GM23248 (cell line): ENCODE data around the gene NUDCD3. TPM values are rescaled to one million over a fixed set of nuclear protein-coding genes. Genes with fewer than 3 reads are reported as not detected.

Experiments used
- DNase-seq: peaks from one replicate; pipeline ENCODE4 v3.0.0-alpha.2; 2015
- H2AFZ ChIP-seq: fragments of 200-600 bp; sonication (generic); 2 replicates; pipeline ENCODE4 v1.6.1; 2016; ENCODE audit warnings: antibody characterized with exemption
- H3F3A ChIP-seq: fragments of 200-600 bp; sonication (generic); 2 replicates; pipeline ENCODE4 v1.6.1; 2016; ENCODE audit warnings: mild to moderate bottlenecking, antibody characterized with exemption, mixed run types; ENCODE audit not compliant: insufficient read depth
- H3K27ac ChIP-seq: fragments of 200-600 bp; sonication (generic); 2 replicates; pipeline ENCODE4 v1.5.1; 2016; ENCODE audit warnings: mild to moderate bottlenecking
- H3K27me3 ChIP-seq: fragments of 200-600 bp; sonication (generic); replicated peaks from 2 replicates; pipeline ENCODE4 v1.6.1; 2016; ENCODE audit warnings: mild to moderate bottlenecking; ENCODE audit not compliant: insufficient read depth
- H3K36me3 ChIP-seq: fragments of 200-600 bp; sonication (generic); 2 replicates; pipeline ENCODE4 v1.6.1; 2016; ENCODE audit warnings: low read depth, mild to moderate bottlenecking
- H3K4me1 ChIP-seq: fragments of 200-600 bp; sonication (generic); 2 replicates; pipeline ENCODE4 v1.6.1; 2016; ENCODE audit warnings: mild to moderate bottlenecking; ENCODE audit not compliant: insufficient read depth
- H3K4me2 ChIP-seq: fragments of 200-600 bp; sonication (generic); one replicate; pipeline ENCODE4 v1.6.1; 2016; ENCODE audit warnings: mild to moderate bottlenecking; ENCODE audit not compliant: unreplicated experiment
- H3K4me3 ChIP-seq: fragments of 200-600 bp; sonication (generic); 2 replicates; pipeline ENCODE4 v1.5.1; 2016; ENCODE audit warnings: mild to moderate bottlenecking
- H3K79me2 ChIP-seq: fragments of 200-600 bp; sonication (generic); 2 replicates; pipeline ENCODE4 v1.6.1; 2016; ENCODE audit warnings: mild to moderate bottlenecking; ENCODE audit not compliant: insufficient read depth
- H3K9ac ChIP-seq: fragments of 200-600 bp; sonication (generic); 2 replicates; pipeline ENCODE4 v1.6.1; 2016; ENCODE audit warnings: mild to moderate bottlenecking
- H3K9me2 ChIP-seq: fragments of 200-600 bp; sonication (generic); 2 replicates; pipeline ENCODE4 v1.6.1; 2016; ENCODE audit warnings: mixed run types, mild to moderate bottlenecking, moderate library complexity; ENCODE audit not compliant: insufficient read depth
- H3K9me3 ChIP-seq: fragments of 200-600 bp; sonication (generic); one replicate; pipeline ENCODE4 v1.6.1; 2017; ENCODE audit warnings: low read depth
- H4K20me1 ChIP-seq: fragments of 200-600 bp; sonication (generic); 2 replicates; pipeline ENCODE4 v1.6.0; 2016; ENCODE audit not compliant: insufficient read depth
- EZH2 ChIP-seq: fragments of 200-600 bp; sonication (generic); IDR thresholded peaks from 2 replicates; pipeline ENCODE4 v1.6.1; 2018; ENCODE audit warnings: antibody characterized with exemption, mild to moderate bottlenecking; ENCODE audit not compliant: insufficient read depth, poor library complexity, severe bottlenecking
- EZH2phosphoT487 ChIP-seq: fragments of 200-600 bp; sonication (generic); IDR thresholded peaks from 2 replicates; pipeline ENCODE4 v1.6.1; 2018; ENCODE audit warnings: antibody characterized with exemption, moderate library complexity, mild to moderate bottlenecking, low read depth; ENCODE audit not compliant: insufficient read depth
- WGBS, 2 experiments: methylation state at CpG; one replicate each; pipeline ENCODE4 v1.1.6; 2015 to 2017; ENCODE audit warnings: low lambda C conversion rate in 2 of 2, low coverage in 1 of 2; ENCODE audit errors: missing lambda C conversion rate in 2 of 2; 5-methylcytosine and 5-hydroxymethylcytosine counted together
- in situ Hi-C: fragments of 300-500 bp; cut with MboI; formaldehyde crosslinking; loops from 2 replicates; pipeline ENCODE4 v1.15.0; 2020
- polyA plus RNA-seq: library from polyadenylated mRNA; unstranded; fragments of >200 nt; fragmentation: Nextera tagmentation; extraction: Ambion mirVana; gene quantifications from 2 replicates; pipeline ENCODE4 v1.2.1, GENCODE V29; 2016
- total RNA-seq: library from RNA; depleted of rRNA; stranded (reverse); fragments of >200 nt; shearing (Covaris generic); gene quantifications from 2 replicates; pipeline ENCODE4 v1.2.3, GENCODE V29; 2014

The NUDCD3 gene
- total and polyA plus RNA-seq, 2 experiments from 2014 or later: 56.7 to 79.1 TPM

- in situ Hi-C loops: no loop called here
- no peak overlapping the region for H3K9ac ChIP-seq
- H3K9me3 ChIP-seq: no peaks in the 10 kb centered on the region
- H3F3A ChIP-seq: peaks cover 50% of the 10 kb centered on the region
- H3K4me3 ChIP-seq: no peak overlapping the region
- H3K9me2 ChIP-seq: no peaks in the 10 kb centered on the region
- H3K36me3 ChIP-seq: no peaks in the 10 kb centered on the region
- no peak overlapping the region for H3K27ac ChIP-seq
- H3K79me2 ChIP-seq: no peaks in the 10 kb centered on the region
- H3K4me2 ChIP-seq: peak overlapping the region; percentile 3
- H3K4me1 ChIP-seq: peaks cover 68% of the 10 kb centered on the region
- peak; percentile 59 for DNase-seq
- no peaks in the 10 kb centered on the region for H3K27me3 ChIP-seq
- H2AFZ ChIP-seq: no peak overlapping the region
- H4K20me1 ChIP-seq: no peaks in the 10 kb centered on the region
- TF ChIP-seq EZH2phosphoT487 (no peak), EZH2 (no peak)
- 56 to 59% methylated on average over 4 of the region's 4 CpGs for WGBS, 2 experiments
Measured at GRCh38 chr7:44380831-44381493, 109.5 kb downstream of the NUDCD3 start.

GRCh38 chr7:44380189-44380830, 110.1 kb downstream of the NUDCD3 start:
- WGBS, 2 experiments: 83 to 94% methylated on average over 2 of the region's 2 CpGs
- no peak for TF ChIP-seq EZH2
- TF ChIP-seq EZH2phosphoT487: no peak
- no peak overlapping the region for H2AFZ ChIP-seq
- H3K4me2 ChIP-seq: peak overlapping the region; percentile 3
- H3K9me3 ChIP-seq: no peaks in the 10 kb centered on the region
- H3K4me1 ChIP-seq: peaks cover 68% of the 10 kb centered on the region
- in situ Hi-C loops: no loop called here
- H4K20me1 ChIP-seq: no peaks in the 10 kb centered on the region
- H3K27ac ChIP-seq: peak overlapping the region; percentile 90
- H3K9ac ChIP-seq: no peak overlapping the region
- no peak overlapping the region for H3K4me3 ChIP-seq
- no peaks in the 10 kb centered on the region for H3K36me3 ChIP-seq
- H3K27me3 ChIP-seq: no peaks in the 10 kb centered on the region
- peaks cover 50% of the 10 kb centered on the region for H3F3A ChIP-seq
- H3K9me2 ChIP-seq: no peaks in the 10 kb centered on the region
- no peaks in the 10 kb centered on the region for H3K79me2 ChIP-seq
- DNase-seq: no peak

GRCh38 chr7:44379366-44380188, 110.9 kb downstream of the NUDCD3 start:
- peak overlapping the region; percentile 90 for H3K27ac ChIP-seq
- TF ChIP-seq EZH2 (no peak), EZH2phosphoT487 (no peak)
- no peak overlapping the region for H3K4me3 ChIP-seq
- no peaks in the 10 kb centered on the region for H3K9me3 ChIP-seq
- peak; percentile 83 for DNase-seq
- no peaks in the 10 kb centered on the region for H3K79me2 ChIP-seq
- H3K9ac ChIP-seq: peak overlapping the region; percentile 63
- 61 to 63% methylated on average over 12 of the region's 12 CpGs for WGBS, 2 experiments
- no peaks in the 10 kb centered on the region for H4K20me1 ChIP-seq
- in situ Hi-C loops: no loop called here
- H3K36me3 ChIP-seq: no peaks in the 10 kb centered on the region
- peaks cover 68% of the 10 kb centered on the region for H3K4me1 ChIP-seq
- no peaks in the 10 kb centered on the region for H3K9me2 ChIP-seq
- H3K4me2 ChIP-seq: peak overlapping the region; percentile 3
- peaks cover 48% of the 10 kb centered on the region for H3F3A ChIP-seq
- no peak overlapping the region for H2AFZ ChIP-seq
- H3K27me3 ChIP-seq: no peaks in the 10 kb centered on the region

DNA sequence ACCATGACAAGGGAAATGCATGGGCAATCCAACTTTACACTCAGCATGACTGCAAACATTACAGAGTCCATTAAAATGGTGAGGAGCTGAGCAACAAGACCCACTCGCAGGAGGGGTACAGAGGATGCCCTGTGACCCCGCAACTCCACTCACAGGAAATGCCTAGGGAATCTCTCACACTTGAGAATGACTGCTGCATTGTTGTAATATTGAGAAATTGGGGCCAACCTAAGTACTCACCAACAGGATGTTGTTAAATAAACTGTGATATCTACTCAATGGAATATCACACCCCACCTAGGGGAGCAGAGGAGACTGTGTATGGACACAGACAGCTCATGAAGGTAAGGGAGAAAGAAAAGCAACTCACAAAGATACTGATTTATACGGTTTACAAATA, 111.7 kb downstream of the NUDCD3 start:
- Histone ChIP-seq H3K79me2 (no peaks in the 10 kb centered on the region), H2AFZ (no peak overlapping the region), H3K4me1 (peaks cover 59% of the 10 kb centered on the region), H3F3A (peaks cover 41% of the 10 kb centered on the region), H3K4me2 (peak overlapping the region; percentile 65), H3K27me3 (no peaks in the 10 kb centered on the region), H3K9ac (peak overlapping the region; percentile 63), H3K4me3 (no peak overlapping the region), H4K20me1 (no peaks in the 10 kb centered on the region), H3K27ac (peak overlapping the region; percentile 90), H3K9me2 (no peaks in the 10 kb centered on the region), H3K9me3 (no peaks in the 10 kb centered on the region), H3K36me3 (no peaks in the 10 kb centered on the region)
- peak; percentile 95 for DNase-seq
- in situ Hi-C loops: no loop called here
- TF ChIP-seq EZH2phosphoT487: no peak
- TF ChIP-seq EZH2: no peak
- WGBS, 2 experiments: 2 to 3% methylated on average over 3 of the region's 3 CpGs
